Mucosa of gallbladder (tissue), 1 donor: Measurements from ENCODE around the gene CALHM3. TPM values are rescaled to one million over a fixed set of nuclear protein-coding genes. Genes with fewer than 3 reads are reported as not detected.

ENCODE experiments used
- DNase-seq: peaks from one replicate; pipeline ENCODE4 v3.0.0-alpha.2; 2020; ENCODE audit warnings: low spot score
- total RNA-seq: library from RNA; stranded (reverse); gene quantifications from one replicate; pipeline ENCODE4 v1.2.1, GENCODE V29; 2021
- donor health status: DM: no; HTN: no; CAD: no.

CALHM3 gene
- total RNA-seq, 1 donor from 2014 or later: not detected

DNA sequence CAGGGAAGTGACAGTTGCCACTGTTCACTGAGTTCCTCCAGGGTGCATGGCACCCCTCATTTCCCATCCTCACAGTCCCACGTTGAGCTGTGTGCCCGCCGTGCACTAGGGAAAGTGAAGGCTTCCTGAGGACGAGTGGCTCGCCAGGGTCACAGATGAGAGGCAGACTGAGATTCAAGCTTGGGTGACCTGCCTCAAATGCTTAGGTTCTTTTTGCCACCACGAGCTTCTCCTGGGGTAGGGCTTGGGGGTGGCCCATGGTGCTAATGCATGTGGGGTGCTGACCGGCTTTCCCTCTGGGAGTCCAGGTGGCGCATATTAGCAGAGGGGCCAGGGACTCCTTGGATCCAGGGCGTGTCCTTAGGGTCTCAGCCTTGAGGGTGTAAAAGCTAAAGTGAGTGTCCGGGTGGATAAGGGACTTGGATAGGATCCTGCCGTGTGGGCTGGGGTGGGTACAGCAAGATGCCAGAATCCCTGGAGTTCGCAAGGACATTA lies 28.8 kb downstream of the CALHM3 start:
- DNase-seq: no peak

DNA sequence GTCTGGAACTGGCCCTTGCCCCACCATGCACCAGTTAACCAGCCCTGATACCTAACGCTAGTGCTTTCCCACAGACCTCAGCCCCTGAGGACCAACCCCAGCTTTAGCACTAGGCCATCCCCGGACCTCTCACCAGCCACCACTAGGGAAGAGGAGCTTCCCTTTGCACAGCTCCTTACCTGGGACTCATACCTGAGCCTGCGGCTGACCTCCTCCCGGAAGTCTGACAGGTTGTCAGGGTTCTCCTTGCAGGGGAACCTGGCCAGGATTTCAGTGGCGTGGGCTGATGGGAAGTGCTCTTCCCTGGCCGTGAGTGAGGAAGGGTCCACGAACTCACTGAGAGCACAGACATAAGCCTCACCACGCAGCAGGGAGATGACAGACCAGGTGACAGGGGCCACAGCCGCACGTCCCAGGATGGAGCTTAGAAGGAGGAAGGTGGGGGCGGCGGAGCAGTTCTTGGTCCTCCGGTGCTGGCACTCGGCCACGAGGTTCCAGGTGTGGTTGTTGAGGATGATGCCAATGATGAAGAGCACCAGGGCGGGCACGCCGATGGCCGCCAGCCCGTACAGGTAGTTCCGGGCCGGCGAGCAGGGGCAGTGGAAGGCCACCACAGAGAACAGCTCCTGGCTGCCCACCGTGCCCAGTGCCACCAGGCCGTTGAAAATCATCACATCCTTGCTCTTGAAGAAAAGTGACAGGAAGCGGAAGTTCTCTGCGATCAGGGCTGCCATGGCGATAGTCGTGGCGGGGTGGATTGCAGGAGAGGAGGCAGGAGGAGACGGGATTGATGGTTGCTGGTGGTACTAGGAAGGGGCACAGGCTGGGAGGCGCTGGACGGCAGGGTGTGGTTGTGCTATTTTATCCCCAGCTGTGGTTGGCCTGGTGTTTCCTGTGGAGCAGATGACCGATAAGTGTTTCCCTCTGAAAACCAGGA lies 29.6 kb downstream of the CALHM3 start:
- DNase-seq: no peak

DNA sequence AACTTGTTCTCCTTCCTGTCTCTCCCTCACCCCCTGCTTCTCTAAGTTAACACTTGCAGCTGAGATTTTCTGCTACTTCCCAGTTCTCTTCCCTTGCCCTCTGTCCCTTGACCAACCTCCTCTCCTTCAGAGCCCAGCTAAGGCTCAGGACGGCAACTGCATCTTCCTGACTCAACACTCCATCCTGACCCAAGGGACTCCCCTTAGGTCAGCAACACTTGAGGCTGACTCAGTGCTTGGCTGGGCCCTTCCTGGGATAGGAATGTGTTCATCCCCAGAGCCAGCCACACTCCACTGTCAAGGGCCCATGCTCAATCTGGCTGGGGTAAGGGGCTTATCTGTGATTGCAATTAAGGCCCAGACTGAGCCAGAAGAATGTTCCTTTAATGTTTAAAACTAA lies 30.3 kb downstream of the CALHM3 start:
- no peak for DNase-seq

DNA sequence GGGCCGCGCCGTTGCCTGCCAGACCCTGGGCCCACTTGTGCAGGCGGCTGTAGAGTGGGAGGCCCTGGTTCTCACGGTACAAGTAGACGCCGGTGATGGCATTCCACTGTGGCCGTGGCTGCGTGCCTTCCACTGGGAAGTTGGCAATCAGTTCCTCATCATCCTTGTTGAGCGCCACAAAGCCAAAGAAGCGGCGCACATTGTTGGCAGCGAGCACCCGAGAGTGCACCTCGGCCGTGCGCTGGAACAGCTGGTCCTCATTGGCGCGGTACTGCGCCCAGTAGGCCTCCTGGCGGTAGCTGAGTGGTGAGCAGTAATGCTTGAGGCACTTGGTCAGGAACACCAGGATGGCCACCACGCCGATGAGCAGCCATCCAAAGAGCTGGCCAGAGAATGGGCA lies 31.9 kb downstream of the CALHM3 start:
- no peak for DNase-seq

DNA sequence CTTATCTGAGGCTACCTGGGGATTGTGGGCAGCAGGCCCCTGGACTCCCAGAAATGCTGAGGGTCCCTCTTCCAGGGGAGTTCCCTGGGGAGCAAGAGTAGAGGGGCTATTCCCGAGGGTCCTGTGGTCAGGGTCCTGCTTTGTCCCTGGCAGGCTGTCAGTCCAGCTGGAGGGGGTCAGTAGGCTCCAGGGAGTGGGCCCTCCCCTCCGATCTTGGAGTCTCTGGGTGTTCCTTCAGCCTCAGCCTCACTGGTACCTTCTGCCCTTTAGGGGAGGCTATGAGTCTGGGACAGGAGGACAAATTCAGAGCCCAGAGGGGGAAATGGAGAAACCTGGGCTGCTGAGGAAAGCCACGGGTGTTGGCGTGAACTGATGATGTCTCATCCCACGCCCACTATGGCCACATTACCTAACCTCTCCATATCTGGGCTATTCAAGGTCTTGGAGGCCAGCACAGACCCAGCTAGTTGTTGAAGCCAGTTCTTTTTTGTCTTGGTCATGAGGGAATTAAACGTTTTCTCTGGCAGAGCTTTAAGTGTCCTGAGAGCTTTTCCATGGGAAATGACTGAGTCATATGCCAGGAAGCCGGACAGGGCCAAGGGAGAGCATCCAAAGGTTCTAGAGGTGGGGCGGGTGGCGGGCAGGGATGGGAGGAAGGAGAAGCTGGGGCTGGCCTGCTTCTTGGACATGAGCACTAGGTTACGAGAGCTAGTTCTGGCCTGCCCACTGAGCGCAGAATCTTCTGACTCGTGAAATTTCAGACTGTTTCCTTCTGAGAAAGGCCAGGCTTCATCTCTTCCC lies 33.1 kb downstream of the CALHM3 start:
- DNase-seq: peak; percentile 35

DNA sequence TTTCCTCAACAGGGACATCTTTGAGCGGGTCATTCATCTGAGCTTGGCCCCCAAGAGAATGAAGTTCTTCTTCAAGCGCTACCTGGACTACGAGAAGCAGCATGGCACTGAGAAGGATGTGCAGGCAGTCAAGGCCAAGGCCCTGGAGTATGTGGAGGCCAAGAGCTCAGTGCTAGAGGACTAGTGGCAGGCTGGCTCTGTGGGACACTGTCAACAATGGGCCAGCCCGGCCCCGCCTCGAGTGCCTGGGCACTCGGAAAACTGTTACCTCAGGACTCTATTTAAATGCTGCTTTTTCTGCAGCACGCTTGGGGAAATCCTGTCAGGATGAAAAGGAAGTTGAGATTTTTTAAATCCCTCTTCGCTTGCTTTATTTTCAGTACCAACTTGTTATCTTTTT lies 33.7 kb downstream of the CALHM3 start:
- DNase-seq: no peak

DNA sequence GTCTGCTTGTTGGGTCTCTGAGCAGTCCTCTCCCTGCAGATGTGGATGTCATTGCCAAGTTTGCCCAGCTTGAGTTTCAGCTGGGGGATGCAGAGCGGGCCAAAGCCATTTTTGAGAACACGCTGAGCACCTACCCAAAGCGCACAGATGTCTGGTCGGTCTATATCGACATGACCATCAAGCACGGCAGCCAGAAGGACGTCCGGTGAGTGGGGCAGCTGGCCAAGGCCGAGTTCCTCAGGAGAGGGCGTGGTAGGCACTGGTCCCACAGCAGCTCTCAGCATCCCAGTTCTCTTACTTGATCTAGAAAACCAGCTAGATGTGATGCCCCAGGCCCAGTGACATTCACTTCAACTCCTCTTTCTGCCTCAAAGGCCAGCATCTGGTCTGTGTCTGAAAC lies 34.6 kb downstream of the CALHM3 start:
- no peak for DNase-seq

DNA sequence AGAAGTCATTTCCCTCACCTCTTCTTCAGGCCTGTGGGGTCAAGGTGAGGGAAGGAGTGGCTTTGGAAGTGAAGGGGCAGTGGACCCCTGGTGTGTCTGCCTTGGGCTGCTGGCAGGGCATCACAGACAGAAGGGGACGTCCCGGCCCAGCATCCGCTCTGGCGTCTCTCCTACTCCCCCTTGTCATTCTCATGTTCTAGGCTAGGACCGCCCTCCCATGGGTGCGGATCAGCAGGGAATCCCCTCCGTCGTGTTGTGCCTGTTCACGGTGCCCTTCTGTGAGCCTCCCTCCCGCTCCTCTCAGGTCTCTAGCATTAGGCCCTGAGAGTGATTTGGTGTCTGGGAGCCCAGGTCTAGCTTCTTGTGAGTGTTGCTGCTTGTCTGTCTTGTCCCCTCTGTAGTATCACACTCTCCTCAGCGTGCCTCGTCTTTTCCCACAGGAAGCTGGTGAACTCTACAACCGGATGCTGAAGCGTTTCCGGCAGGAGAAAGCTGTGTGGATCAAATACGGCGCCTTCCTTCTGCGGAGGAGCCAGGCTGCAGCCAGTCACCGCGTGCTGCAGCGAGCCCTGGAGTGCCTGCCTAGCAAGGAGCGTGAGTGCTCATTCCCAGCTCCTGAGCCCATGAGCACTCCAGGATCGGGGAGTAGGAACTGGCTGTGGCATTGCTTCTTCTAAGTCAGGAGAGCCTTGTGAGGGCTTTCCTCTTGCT lies 35.4 kb downstream of the CALHM3 start:
- DNase-seq: no peak

DNA sequence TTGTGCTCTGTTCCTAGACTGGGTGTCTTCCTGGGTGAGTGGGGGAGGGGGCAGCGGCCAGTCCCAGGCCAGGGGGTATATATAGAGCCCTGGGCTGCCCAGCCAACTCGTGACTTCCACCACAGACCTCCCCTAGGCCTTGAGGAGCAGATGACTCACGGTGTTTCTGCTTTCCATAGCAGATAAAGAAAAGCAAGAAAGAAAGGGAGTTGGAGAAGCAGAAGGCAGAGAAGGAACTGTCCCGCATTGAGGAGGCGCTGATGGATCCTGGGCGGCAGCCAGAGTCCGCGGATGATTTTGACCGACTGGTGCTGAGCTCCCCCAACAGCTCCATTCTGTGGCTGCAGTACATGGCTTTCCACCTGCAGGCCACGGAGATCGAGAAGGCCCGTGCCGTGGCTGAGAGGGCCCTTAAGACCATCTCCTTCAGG lies 37.0 kb downstream of the CALHM3 start:
- DNase-seq: peak; percentile 22

DNA sequence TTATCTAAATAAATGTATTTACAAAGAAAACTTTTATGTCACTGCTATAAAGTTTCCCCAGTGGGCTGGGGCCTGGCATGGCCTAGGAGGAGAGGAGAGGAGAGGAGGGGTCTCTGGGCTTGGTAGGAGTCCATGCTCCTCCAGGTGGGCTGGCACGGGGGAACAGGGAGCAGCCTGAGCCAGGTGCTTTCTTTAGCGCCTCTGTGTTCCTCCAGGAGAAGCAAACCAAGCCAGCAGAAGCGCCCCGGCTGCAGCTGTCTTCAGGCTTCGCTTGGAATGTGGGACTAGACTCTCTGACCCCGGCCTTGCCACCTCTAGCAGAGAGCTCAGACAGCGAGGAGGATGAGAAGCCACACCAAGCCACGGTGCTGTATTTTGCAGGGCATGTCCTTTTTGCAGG lies 37.4 kb downstream of the CALHM3 start:
- DNase-seq: no peak

DNA sequence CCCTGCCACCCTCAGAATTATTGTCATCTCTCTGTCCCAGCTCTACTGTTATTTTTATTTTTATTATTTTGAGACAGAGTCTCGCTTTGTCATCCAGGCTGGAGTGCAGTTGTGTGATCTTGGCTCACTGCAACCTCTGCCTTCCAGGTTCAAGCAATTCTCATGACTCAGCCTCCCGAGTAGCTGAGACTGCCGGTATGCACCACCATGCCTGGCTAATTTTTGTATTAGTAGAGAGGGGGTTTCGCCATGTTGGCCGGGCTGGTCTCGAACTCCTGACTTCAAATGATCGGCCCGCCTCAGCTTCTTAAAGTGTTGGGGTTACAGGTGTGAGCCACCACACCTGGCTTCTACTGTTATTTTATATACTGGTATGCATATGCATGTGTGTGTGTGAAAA lies 37.8 kb downstream of the CALHM3 start:
- DNase-seq: no peak

DNA sequence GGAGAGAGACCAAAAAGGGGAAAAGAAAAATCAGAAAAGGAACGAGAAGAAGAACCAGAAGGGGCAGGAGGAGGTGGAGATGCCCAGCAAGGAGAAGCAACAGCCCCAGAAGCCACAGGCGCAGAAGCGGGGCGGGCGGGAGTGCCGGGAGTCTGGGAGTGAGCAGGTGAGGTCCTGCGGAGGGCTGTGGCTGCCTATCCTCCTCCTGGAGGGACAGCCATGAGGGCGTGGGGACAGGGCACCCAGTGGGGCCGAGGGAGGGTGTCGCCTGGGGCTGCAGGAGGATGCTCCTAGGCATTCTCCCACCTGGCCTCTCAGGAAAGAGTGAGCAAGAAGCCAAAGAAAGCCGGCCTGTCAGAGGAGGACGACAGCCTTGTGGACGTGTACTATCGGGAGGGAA lies 38.6 kb downstream of the CALHM3 start:
- DNase-seq: no peak

DNA sequence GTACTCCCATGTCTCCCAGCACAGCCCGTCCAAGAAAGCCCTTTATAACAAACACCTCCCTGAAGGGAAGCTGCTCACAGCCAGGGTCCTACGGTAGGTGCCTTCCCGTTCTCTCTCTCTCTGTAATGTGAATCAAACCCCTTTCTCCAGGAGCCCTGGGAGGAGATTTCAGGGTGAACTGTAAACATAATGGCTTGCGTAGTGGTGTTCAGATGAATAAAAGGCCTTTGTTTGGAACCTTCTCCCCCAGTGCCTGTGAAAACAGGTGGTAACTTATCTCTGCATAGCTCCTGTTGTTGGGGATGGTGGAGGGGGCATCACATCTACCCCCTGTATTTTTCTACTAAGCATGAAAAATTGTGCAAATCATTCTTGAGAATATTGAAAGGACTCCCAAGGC lies 39.3 kb downstream of the CALHM3 start:
- no peak for DNase-seq

DNA sequence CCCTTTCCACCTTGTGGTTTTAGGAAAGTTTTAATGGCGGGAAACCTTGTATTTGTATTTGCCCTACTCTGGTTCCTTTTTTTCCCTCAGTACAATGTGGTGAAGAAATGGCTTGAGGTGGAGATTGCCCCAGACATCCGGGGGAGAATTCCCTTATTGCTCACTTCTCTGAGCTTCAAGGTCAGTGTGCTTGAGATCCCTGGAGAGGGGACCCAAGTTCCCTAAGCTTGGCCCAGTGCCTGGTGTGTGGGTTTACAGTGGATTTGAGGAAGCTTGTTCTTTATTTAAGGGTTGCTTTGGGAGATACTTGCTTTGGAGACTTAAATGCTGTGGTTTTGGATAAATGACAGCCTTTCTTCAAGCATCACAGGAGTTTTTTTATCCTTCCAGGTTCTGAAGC lies 45.2 kb downstream of the CALHM3 start:
- no peak for DNase-seq

DNA sequence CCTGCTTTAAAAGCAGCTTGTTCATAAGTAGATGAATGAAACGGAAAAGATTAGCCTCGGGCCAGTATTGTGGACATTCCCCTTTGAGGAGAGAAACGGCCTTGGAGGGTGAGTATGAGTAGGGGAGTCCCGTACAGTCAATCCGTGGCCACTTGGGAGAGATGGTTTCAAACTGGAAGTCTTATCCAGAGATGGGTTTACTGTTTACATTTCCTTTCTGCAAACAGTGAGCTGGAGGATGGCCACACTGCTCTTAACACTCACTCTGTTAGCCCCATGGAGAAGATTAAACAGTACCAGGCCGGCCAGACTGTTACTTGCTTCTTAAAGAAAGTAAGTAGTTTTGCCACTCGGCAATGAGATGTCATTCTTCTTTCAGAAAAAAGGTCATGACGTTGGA lies 47.1 kb downstream of the CALHM3 start:
- no peak for DNase-seq

DNA sequence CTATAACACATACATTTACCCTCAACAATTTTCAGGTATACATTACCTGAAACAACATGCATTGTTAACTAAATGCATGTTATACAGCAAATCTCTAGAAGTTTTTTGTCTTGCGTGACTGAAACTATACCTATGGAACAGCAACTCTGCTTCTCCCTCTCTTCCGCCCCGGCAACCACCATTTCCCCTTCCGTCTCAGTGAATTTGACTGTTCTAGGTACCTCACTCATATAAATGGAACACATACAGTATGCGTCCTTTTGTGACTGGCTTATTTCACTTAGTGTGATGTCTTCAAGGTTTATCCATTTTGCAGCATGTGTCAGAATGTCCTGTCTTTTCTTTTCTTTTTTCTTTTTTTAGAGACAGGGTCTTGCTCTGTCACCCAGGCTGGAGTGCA lies 49.4 kb downstream of the CALHM3 start:
- DNase-seq: no peak

DNA sequence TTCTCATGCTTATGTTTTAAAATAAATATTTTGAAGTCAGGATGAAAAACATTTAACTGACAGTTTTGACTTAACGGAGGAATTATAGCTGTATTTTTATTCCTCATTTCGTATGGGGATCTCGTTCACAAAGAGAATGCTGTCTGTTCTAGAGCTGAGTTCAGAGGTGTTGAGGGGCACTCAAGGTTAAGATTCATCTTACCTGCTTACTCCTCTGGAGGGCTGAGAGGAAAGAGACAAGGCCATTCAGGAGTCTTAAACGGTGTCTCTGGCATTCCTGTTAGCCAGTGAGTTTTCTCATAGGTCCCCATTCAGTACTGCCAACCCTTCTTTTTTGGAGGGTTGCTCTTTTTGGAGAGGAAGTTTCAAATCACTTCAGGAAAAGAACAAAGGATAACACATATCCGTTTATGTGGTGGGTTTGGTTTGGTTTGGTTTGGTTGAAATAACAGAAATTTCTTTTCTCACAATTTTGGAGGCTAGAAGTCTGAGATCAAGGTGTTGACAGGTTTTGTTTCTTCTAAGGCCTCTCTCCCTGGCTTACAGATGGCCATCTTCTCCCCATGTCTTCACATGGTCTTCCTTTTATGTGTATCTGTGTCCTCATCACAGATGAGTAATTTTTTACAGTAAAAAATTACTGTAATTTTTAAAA lies 49.9 kb downstream of the CALHM3 start:
- no peak for DNase-seq

DNA sequence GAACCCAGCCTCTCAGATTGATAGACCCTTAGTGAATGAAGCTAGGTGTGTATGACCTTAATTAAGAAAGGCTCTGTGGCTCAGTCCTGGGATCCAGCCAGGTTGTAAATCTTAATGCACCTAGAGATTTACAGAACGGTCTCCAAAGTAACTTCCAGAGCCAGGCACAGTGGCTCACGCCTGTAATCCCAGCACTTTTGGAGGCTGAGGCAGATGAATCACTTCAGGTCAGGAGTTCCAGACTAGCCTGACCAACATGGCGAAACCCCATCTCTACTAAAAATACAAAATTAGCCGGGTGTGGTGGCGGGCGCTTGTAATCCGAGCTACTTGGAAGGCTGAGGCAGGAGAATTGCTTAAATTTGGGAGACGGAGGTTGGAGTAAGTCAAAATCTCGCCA lies 51.2 kb downstream of the CALHM3 start:
- DNase-seq: no peak

DNA sequence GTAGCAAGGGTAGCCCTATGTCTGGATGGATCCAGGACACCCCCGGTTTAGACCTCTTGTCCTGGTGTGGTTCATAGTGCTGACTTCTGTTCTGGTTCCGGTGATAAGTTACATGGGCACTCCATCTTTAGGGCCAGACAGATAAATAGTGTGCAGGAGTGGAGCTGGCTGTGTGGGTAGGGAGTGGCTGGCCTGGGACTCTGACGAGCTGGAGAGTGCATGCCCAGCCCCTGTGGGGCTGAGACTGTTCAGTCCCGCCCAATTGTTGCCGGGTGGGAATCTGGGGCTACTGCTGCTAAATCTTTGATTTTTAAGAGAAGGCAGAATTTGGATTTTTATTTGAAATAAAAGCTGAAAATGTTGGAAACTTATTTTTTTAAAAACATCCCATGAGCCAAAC lies 55.3 kb downstream of the CALHM3 start:
- DNase-seq: no peak
